Kidney (tissue), 14 donors: Measurements from ENCODE around the gene UBE4B. TPM values are rescaled to one million over a fixed set of nuclear protein-coding genes. Genes with fewer than 3 reads are reported as not detected.
"Not testable (repeated sequence)": the region's sequence is repeated elsewhere in the genome, so short reads cannot be mapped to it uniquely, and the experiment has no call there.

ENCODE experiments used
- DNase-seq, 5 donors: peaks; one replicate each; pipeline ENCODE4 v3.0.0-alpha.2; 2013 to 2020
- FAIRE-seq: peaks from 2 replicates; lab custom pipeline; 2012; peaks lifted over from hg19 to GRCh38; lab: Jason Lieb, UNC
- H3K27ac ChIP-seq, 2 donors: one replicate each; pipeline ENCODE4 v1.7.0; 2013; ENCODE audit warnings: low read depth in 2 of 2, low read length in 2 of 2, inconsistent platforms in 1 of 2
- H3K27me3 ChIP-seq: one replicate; pipeline ENCODE4 v1.7.1; 2013; ENCODE audit warnings: low read length, inconsistent platforms; ENCODE audit not compliant: control insufficient read depth, insufficient read depth
- H3K36me3 ChIP-seq, 3 donors: one replicate each; pipeline versions ENCODE4 v1.7.0 to v1.7.1; 2013; ENCODE audit warnings: low read length in 3 of 3, control low read depth in 1 of 3, inconsistent platforms in 1 of 3; ENCODE audit not compliant: insufficient read depth in 3 of 3, control insufficient read depth in 2 of 3
- H3K4me1 ChIP-seq, 3 donors: one replicate each; pipeline versions ENCODE4 v1.7.0 to v1.7.1; 2013; ENCODE audit warnings: low read length in 3 of 3, inconsistent platforms in 1 of 3, low read depth in 1 of 3; ENCODE audit not compliant: control insufficient read depth in 2 of 3, insufficient read depth in 2 of 3
- H3K4me3 ChIP-seq, 3 donors: one replicate each; pipeline versions ENCODE4 v1.7.0 to v1.8.1; 2013; ENCODE audit warnings: low read length in 3 of 3, control low read depth in 1 of 3, inconsistent platforms in 1 of 3
- H3K9ac ChIP-seq, 3 donors: one replicate each; pipeline versions ENCODE4 v1.7.0 to v1.7.1; 2013; ENCODE audit warnings: low read length in 3 of 3, control low read depth in 1 of 3, inconsistent platforms in 1 of 3
- H3K9me3 ChIP-seq, 3 donors: one replicate each; pipeline versions ENCODE4 v1.7.0 to v1.7.1; 2013; ENCODE audit warnings: low read length in 3 of 3, control low read depth in 1 of 3, inconsistent platforms in 1 of 3; ENCODE audit not compliant: control insufficient read depth in 2 of 3, insufficient read depth in 1 of 3
- CTCF ChIP-seq: IDR thresholded peaks from 3 replicates; pipeline ENCODE4 v1.5.1; 2012; ENCODE audit warnings: mild to moderate bottlenecking, moderate library complexity, borderline replicate concordance; ENCODE audit not compliant: insufficient read depth; ENCODE audit errors: extremely low read depth
- intact Hi-C: fragments of 100-400 bp; cut with DNase I; formaldehyde crosslinking; loops from one replicate; pipeline ENCODE4 v1.11.1; 2022
- polyA plus RNA-seq: library from polyadenylated mRNA; stranded (reverse); fragments of 350-450 nt; fragmentation: Illumina TruSeq; extraction: RNeasy Lipid Tissue Mini Kit (QIAGEN cat#74804); gene quantifications from one replicate; pipeline ENCODE4 v1.2.3, GENCODE V29; 2014; ENCODE audit warnings: low read depth, low replicate concordance; ENCODE audit not compliant: insufficient read depth
- total RNA-seq: library from RNA; stranded (reverse); fragmentation: NEBNext Ultra II Directional; extraction: Animal tissue kit (Norgen Biotek cat#: 25700); gene quantifications from one replicate; pipeline ENCODE4 v1.2.1, GENCODE V29; 2021
- donor health status: control.
- donor health status: control.
- donor health status: control.
- donor health status: control.
- donor health status: control.
- donor health status: DM: yes; HTN: yes; CAD: no.
- donor health status: Normal renal cell carcinoma (clear cell type).

Gene UBE4B
- total and polyA plus RNA-seq, 2 donors from 2014 or later: 13.3 to 33.5 TPM

DNA sequence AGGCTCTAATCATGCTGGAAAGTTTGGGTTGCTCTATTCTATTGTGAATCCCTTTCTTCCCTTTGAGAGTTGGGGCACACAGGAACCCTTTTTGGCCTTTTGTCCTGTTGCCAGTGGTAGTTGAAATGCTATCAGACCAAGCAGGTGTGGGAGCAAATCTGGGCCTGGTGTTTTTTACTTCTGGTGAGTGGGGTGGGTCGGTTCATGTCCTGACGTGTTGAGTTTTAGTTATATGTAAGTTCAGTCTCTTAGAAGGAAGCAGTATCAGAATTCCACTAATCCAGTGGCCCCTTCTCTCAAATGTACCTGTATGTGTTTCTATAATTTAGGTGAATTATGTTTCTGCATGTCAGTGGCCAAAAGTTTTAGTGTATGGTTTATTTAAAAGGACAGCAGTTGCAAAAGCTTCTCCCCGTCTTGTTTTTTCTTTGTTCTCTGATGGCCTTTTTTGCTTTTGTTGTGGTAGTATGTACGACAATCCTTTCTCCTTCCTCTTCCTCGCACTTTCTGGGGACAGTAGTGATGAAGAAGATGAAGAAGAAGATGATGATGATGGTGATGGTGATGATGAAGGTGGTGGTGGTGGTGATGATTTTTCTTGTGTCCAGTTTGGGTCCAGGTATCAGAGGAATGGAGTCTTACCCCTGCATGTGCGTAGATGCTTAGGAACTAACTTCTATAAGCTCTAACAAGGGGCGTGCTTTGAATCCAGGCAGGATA lies 74.2 kb downstream of the UBE4B start:
- FAIRE-seq: no peak
- TF ChIP-seq CTCF: no peak
- H3K36me3 ChIP-seq: peaks cover 10 to 33% (median 21%) of the 10 kb centered on the region in 3 donors

DNA sequence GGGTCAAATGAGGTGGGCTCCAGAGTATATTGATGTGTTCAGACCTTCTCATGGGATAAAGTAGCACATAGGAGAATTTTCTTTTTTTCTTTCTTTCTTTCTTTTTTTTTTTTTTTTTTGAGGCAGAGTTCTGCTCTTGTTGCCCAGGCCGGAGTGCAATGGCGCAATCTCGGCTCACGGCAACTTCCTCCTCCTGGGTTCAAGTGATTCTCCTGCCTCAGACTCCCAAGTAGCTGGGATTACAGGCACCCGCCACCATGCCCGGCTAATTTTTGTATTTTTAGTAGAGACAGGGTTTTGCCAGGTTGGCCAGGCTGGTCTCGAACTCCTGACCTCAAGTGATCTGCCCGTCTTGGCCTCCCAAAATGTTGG lies 74.7 kb downstream of the UBE4B start:
- H3K27ac ChIP-seq, FAIRE-seq, H3K9me3 ChIP-seq, intact Hi-C loops, H3K27me3 ChIP-seq, H3K9ac ChIP-seq, H3K4me3 ChIP-seq, DNase-seq, H3K4me1 ChIP-seq: not testable (repeated sequence)
- peaks cover 10 to 33% (median 21%) of the 10 kb centered on the region in 3 donors for H3K36me3 ChIP-seq

More for the DNA sequence above, 74.2 kb downstream of the UBE4B start:
- Histone ChIP-seq H3K27me3 (no peaks in the 10 kb centered on the region), H3K27ac (no peak overlapping the region), H3K4me3 (no peak overlapping the region), H3K9me3 (no peaks in the 10 kb centered on the region), H3K4me1 (no peaks in the 10 kb centered on the region), H3K9ac (no peak overlapping the region)
- no peak for DNase-seq
- intact Hi-C loops: no loop called here

DNA sequence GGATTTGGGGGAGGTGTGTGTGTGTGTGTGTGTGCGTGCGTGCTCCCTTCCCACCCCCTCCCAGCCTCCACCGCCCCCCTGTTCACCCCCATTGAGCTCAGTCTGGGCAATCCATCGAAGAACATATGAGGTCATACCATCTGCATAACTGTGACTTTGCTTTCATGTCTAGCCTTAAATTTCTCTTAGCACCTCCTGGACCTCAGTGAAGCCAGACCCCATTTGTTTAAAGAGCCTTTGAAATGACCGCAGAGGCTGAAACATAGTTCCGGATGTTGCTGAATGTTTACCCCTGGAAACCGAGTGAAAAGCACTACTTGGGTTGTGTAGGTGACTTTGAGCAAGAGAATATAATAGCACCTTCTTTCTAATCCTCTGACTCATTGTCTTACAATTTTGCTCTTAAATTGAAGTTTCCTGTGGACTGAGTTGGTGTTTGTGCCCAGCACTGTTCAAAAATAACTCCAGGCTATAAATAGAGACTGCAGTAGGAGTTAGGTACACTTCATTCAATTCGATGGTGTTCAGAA lies 75.4 kb downstream of the UBE4B start:
- peaks cover 10 to 28% (median 19%) of the 10 kb centered on the region in 3 donors for H3K36me3 ChIP-seq
- H3K9me3 ChIP-seq: no peaks in the 10 kb centered on the region
- no peaks in the 10 kb centered on the region for H3K4me1 ChIP-seq
- no peak for DNase-seq
- H3K27ac ChIP-seq: no peak overlapping the region
- H3K4me3 ChIP-seq: no peak overlapping the region
- no peak overlapping the region for H3K9ac ChIP-seq
- no peak for FAIRE-seq
- TF ChIP-seq CTCF: no peak
- intact Hi-C loops: no loop called here
- no peaks in the 10 kb centered on the region for H3K27me3 ChIP-seq

GRCh38 chr1:10108948-10109708 lies 76.4 kb downstream of the UBE4B start:
- Histone ChIP-seq H3K9me3 (no peaks in the 10 kb centered on the region), H3K9ac (no peak overlapping the region), H3K4me1 (no peaks in the 10 kb centered on the region), H3K4me3 (no peak overlapping the region), H3K27me3 (no peaks in the 10 kb centered on the region), H3K27ac (no peak overlapping the region), H3K36me3 (peaks cover 7 to 23% (median 16%) of the 10 kb centered on the region in 3 donors)
- TF ChIP-seq CTCF: no peak
- DNase-seq (no peak), FAIRE-seq (no peak)
- intact Hi-C loops: no loop called here
